Stimulated activated CD8-positive, alpha-beta memory T cell treated with anti-CD3 and anti-CD28 coated beads, Interleukin-15, amount 100 ng/mL, for 48 hours (primary cell): ENCODE data around the gene MPV17L.
A peak's percentile ranks its signal among the peaks of the same experiment; 100 is the strongest.
"Not testable (repeated sequence)": the region's sequence is repeated elsewhere in the genome, so short reads cannot be mapped to it uniquely, and the experiment has no call there.

Experiments used
- DNase-seq, 2 donors: peaks; one replicate each; pipeline ENCODE4 v3.0.0-alpha.2; 2020; ENCODE audit warnings: low read depth in 2 of 2

Gene MPV17L

DNA sequence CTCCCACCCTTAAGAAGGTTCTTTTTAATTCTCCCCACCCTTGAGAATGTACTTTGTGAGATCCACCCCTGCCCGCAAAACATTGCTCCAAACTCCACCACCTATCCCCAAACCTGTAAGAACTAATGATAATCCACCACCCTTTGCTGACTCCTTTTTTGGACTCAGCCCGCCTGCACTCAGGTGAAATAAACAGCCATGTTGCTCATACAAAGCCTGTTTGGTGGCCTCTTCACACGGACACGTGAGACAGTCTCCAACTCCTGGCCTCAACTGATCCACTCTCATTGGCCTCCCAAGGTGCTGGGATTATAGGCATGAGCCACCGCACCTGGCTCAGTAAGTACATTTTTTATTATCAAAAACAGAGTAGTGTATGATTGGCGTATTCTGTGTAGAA is 13.9 kb downstream of the MPV17L start:
- DNase-seq = not testable (repeated sequence)

- no peak for DNase-seq
Measured at GRCh38 chr16:15415511-15415985, 20.0 kb downstream of the MPV17L start.

DNA sequence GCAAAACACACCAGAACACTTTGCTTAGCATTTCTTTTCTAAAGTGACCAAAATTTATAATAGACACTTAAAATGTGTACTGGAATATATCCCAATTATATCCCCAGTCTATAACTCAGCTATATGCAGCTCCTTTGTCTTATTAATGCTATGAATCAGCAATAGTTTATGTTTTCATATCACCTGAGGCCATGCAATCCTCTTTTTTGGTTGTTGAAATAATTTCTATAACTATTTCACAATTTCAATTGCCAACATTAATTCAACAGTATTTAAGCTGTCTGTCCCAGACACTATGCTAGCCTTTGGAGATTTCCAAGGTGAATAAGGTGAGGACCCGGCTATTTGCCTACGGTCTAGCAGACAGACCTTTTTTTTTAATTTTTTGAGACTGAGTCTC is 21.6 kb downstream of the MPV17L start:
- DNase-seq = no peak

DNA sequence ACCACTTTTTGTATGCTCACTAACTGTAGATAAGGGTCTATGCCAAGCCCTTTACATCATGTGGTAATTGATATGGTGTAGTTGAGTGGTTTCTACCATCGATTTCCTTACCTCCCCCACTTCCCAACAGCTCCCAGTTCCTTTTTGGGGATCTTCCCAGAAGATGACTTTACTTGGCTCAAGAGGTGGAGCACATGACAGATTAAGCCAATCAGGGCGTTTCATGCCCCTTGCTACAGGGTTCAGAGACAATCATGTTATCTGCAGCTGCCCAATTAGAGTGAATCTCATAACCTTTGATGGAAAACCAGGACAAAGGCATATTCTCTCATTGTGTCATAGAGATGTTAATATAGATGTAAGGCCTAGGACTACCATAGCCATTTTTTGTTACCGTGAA is 22.7 kb downstream of the MPV17L start:
- DNase-seq = no peak

DNA sequence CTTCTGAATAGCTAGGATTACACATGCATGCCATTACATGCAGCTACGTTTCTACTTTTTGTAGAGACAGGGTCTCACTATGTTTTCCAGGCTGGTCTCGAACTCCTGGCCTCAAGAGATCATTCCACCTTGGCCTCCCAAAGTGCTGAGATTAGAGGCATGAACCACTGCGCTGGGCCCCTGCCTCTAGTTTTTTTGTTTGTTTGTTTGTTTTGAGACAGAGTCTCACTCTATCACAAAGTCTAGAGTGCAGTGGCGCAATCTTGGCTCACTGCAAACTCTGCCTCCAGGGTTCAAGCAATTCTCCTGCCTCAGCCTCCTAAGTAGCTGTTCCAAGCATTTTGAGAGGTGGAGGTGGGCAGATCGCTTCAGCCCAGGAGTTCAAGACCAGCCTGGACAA is 26.1 kb downstream of the MPV17L start:
- not testable (repeated sequence) for DNase-seq

DNA sequence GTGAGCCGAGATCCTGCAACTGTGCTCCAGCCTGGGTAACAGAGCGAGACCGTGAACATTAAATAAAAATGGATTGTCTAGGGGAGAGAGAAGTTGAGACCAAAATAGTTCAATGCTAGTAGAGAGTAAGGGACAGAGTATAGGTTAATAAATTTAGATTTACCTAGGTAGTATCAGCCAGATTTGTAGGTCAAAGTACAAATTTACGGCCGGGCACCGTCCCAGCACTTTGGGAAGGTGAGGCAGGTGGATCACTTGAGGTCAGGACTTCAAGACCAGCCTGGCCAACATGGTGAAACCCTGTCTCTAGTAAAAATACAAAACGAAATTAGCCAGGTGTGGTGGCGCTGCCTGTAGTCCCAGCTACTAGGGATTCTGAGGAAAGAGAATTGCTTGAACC is 26.7 kb downstream of the MPV17L start:
- DNase-seq = no peak

DNA sequence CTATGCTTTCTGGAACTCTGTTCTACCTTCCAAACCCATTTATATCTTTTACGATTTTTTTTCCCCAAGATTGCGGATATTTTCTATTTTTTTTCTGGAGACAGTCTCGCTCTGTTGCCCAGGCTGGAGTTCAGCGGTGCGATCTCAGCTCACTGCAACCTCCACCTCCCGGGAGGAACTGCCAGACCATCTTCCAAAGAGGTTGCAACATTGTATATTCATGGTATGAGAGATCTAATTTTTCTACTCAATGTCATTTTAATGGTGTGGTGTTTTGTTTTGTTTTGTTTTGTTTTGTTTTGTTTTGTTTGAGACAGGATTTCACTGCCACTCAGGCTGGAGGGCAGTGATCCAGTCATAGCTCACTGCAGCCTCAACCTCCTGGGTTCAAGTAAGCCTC is 30.3 kb downstream of the MPV17L start:
- no peak for DNase-seq

GRCh38 chr16:15426796-15427195 is 31.2 kb downstream of the MPV17L start:
- DNase-seq = no peak

GRCh38 chr16:15427648-15428239 is 32.2 kb downstream of the MPV17L start:
- DNase-seq = peak; percentile 16 to 28

DNA sequence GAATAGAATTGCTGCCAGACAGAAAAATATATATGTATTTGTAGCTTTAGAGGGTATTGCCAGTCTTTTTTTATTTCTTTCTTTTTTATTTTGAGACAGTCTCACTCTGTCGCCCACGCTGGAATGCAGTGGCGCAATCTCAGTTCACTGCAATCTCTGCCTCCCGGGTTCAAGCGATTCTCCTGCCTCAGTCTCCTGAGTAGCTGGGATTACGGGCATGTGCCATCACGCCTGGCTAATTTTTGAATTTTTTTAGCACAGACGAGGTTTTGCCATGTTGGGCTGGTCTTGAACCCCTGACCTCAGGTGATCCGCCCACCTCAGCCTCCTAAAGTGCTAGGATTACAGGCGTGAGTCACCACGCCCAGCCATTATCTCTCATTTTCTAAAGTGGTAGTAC is 35.3 kb downstream of the MPV17L start:
- not testable (repeated sequence) for DNase-seq

DNA sequence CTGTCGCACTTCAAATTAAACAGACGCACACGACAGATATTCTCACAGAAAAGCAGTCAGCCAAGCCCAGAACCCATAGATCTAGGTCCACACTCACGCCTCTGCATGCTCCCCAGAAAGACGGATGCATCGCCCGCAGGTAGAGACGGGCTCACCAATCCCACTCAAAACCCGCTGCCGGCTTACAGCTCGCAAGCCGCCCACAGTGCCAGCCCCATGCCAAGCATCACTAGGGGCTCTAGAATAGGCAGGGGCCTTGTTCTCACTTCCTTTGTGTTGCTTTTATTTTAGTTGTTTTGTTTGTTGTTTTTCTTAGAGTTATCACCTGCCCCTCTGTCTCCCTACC is 38.5 kb downstream of the MPV17L start:
- no peak for DNase-seq

- peak; percentile 61 to 65 for DNase-seq
Measured at GRCh38 chr16:15434425-15435215, 39.1 kb downstream of the MPV17L start, which contains the start of gene BMERB1. Gene BMERB1 (plus strand): TSS chr16:15434588. CDS start chr16:15434654, 66 bp downstream.

DNA sequence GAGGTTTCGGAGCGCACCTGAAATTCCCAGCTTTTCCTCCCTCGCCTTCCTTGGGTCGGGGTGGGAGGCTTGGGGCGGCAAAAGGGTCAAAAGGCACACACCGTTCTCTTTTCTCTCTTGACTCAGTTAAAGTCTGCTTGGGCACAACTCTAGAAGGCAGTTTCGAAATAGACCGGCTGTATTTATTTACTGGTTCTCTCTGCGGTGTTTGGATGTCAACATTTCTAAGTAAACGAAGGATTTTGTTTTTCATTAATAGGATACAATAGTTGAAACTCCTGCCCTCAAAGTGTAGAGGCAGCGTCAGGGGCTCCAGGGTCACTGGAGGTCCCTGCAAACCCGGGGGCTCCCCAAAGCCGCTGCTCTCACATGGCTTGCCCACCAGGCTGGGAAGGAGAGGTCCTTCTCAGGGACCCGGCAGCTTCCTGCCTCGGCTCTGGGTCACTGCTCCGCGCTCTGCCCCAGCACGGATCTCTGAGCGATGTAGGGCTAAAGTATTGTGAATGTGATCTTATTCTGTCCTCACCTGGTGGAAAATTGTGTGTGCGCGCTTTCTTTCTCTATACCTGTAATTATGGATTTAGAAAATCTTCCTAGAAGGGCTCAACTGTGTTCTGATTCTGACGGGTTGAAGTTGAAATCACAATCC is 39.8 kb downstream of the MPV17L start:
- no peak for DNase-seq

GRCh38 chr16:15439102-15439501 is 43.5 kb downstream of the MPV17L start:
- DNase-seq = no peak

- DNase-seq = no peak
Measured at GRCh38 chr16:15439521-15439920, 44.0 kb downstream of the MPV17L start.

- no peak for DNase-seq
Measured at GRCh38 chr16:15440852-15441251, 45.3 kb downstream of the MPV17L start.

DNA sequence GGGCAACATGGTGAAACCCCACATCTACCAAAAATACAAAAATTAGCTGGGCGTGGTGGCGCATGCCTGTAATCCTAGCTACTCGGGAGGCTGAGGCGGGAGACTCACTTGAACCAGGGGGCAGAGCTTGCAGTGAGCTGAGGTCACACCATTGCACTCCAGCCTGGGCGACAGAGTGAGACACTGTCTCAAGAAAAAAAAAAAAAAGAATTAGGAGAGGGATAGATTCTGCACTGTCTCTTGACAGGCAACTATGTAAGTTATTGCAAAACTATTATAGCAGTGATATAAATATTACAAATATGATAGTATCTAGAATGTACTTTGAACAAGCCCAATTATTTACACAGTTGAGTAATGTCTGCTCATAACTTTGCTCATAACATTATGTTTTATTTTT is 46.6 kb downstream of the MPV17L start:
- DNase-seq = not testable (repeated sequence)

GRCh38 chr16:15443753-15444152 is 48.2 kb downstream of the MPV17L start:
- DNase-seq = no peak

GRCh38 chr16:15444264-15444663 is 48.7 kb downstream of the MPV17L start:
- DNase-seq = no peak

- no peak for DNase-seq
Measured at GRCh38 chr16:15445450-15445849, 49.9 kb downstream of the MPV17L start.

DNA sequence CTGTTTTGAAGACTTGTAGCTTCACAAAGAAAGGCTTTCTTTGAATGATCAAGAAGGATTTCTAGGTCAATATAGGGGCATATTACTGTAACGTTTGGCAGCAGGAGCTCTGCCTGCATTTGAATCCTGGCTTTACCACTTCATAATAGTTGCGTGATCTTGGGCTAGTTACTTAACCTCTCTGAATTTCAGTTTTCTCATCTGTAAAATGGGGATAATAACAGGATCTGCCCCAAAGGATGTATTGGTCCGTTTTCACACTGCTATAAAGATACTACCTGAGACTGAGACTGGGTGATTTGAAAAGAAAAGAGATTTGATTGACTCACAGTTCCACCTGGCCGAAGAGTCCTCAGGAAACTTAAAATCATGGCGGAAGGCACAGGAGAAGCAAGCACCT is 51.3 kb downstream of the MPV17L start:
- no peak for DNase-seq

GRCh38 chr16:15450624-15451023 is 55.1 kb downstream of the MPV17L start:
- no peak for DNase-seq
